ENCODE data around the gene RELT.
A peak's percentile ranks its signal among the peaks of the same experiment; 100 is the strongest.

Gene RELT

GRCh38 chr11:73376160-73376802 lies at the start of gene RELT:
RELT (plus strand) TSS chr11:73376399; CDS start chr11:73389137, 12,738 bp downstream.
- peak; percentile 96 for DNase-seq

GRCh38 chr11:73326929-73327811 lies 49.0 kb upstream of the RELT start:
- DNase-seq: no peak

GRCh38 chr11:73327812-73328364 lies 48.3 kb upstream of the RELT start:
- DNase-seq: no peak

DNA sequence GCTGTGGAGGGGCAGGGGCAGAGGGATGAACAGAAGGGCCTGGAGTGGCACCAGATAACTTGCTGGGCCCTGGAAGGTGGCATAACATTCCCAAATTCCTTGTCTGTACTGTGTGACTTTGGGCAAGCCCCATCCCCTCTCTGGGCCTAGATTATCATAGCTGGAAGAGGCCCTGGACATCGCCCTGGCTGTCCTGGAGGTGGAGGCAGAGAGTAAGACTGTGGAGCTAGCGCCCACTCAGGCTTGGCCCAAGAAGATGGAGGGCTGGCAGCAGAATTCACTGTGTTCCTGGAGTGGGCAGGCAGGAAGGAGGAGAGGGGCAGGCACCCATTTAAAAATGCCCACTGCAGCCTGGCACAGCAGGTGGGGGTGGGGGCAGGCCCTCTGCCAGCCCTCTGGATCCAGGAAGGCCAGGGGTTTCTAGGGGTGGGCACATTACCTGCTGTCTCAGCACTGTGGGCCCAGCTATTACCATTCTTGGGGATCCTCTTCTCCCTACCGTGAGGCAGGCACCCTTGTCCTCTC lies 45.6 kb upstream of the RELT start:
- no peak for DNase-seq

GRCh38 chr11:73331138-73331916 lies 44.9 kb upstream of the RELT start:
- DNase-seq: no peak

DNA sequence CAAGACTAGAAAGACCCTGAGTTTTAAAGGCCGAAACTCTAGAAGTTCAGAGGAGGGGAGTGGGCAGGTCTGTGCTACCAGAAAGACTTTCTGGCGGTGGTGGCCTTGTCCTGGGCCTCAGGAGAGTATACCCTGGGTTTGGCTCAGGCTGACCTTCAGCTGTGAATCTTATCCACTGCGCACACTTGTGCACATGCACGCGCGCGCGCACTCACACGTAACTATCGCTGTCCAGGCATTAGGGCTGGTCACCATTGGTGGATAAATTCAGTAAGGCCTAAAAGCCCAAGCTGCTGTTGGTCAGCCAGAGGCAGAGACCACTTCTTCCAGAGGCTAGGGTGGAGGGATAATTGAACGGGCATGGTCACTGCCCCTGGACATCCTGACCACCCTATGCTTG lies 43.0 kb upstream of the RELT start:
- no peak for DNase-seq

DNA sequence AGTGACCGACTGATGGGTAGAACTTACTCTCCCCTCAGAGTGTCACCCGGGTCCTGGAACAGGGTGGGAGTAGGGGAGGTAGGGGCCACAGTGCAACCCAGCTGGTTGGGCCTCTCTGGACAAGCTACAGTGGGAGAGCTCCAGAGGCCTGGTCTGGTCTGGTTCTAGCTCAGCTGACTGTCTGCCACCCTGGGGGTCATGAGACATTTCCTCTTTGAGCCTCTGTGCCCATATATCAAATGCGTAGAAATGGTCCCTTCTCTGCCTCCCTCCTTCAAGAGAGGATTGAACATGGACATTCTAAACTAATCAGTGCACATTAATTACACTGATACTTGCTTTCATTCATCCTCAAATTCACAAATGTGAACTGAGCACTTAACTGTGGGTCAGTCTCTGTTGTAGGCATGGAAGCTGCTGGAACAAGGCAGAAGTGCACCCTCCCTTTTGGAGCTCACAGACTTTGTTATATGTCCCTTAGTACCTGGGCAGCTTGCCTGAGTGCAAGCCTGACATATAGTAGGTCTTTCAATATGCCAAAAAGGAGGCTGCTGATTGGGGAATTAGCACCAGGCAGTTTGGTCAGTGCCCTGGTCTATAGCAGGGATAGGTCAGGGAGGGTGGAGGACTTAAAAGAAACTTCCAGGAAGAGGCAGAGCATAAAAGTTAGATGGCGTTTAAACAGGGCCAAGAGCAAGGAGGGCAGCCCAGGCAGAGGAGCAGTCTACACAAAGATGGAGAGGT lies 42.4 kb upstream of the RELT start:
- no peak for DNase-seq

DNA sequence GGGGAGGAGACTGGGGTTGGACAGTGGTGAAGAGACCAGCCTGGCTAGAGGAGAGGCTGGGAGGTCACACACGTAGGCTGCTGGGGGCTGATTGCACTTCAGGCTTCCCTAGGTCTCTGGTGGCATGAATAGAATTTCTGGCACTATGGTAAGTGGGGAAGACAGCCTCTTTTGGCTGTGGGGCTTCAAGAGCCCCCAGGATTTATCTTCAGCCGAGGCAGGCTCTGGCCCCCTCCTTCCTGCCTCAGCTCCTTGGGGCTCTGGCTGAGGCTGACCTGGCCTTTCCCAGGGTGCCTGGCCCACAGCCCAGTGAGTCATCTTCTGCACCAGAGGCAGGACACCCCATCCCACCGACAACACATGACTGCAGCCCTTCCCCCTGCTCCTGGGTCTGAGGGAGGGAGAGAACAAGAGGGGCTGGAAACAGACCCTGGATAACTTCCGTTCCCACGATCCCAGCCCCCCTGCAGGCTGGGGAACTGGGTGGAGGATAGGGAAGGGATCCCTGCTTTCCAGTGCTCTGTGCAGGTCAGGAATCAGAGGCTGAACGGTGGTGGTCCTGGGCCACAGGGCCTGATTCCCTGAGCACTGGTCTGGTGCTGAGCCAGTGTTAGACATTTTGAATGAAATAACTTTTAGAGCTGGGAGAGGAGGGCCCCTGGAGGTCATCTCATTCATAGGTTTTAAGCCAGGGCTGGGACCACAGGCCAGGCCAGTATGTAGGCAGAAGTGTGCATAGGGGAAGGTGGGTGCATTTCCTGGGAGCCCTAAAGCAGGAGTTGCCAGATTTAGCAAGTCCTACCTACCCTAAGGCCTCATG lies 41.6 kb upstream of the RELT start:
- no peak for DNase-seq

- peak; percentile 90 for DNase-seq
Observed at GRCh38 chr11:73335204-73335923, 40.8 kb upstream of the RELT start.

- DNase-seq: no peak
Observed at GRCh38 chr11:73337846-73338245, 38.4 kb upstream of the RELT start.

DNA sequence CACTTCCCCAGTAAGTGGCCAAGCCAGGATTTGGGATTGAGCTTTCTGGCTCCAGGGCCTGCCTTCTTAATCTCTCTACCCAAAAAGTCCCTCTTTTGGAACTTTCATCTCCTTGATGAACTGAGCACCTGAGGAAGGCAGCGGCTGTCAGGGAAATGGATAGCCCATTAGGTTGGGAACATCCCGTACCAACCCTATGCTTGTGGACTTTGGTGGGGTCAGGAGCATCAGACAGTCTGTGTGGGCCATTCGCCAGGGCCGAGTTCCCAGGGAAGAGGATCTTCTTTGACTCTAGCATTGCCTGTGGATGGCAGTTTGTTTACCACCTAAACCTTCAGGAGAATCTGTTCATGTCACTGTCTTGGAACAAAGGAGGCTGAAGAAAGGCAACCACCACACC lies 37.9 kb upstream of the RELT start:
- DNase-seq: no peak

GRCh38 chr11:73340164-73340563 lies 36.0 kb upstream of the RELT start:
- DNase-seq: no peak

DNA sequence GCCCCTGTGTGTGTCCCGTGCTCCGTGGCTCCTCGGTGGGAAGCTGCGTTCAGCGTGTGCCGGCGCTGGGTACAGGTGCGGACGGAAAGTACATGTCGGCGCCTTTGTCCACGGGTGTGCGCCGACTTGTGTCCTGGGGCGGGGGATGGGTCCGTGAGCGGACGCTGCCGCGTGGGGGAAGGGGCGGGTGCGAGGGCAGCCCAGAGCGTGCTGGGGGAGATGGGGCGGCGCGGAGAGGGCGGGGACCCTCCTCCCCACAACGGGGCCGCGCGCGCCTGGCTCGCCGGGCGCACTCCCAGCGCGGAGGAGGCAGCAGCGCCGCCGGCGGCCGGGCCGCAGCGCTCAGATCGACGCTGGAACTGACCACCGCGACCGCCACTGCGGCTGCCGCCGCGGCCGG lies 33.6 kb upstream of the RELT start:
- DNase-seq: peak; percentile 59

DNA sequence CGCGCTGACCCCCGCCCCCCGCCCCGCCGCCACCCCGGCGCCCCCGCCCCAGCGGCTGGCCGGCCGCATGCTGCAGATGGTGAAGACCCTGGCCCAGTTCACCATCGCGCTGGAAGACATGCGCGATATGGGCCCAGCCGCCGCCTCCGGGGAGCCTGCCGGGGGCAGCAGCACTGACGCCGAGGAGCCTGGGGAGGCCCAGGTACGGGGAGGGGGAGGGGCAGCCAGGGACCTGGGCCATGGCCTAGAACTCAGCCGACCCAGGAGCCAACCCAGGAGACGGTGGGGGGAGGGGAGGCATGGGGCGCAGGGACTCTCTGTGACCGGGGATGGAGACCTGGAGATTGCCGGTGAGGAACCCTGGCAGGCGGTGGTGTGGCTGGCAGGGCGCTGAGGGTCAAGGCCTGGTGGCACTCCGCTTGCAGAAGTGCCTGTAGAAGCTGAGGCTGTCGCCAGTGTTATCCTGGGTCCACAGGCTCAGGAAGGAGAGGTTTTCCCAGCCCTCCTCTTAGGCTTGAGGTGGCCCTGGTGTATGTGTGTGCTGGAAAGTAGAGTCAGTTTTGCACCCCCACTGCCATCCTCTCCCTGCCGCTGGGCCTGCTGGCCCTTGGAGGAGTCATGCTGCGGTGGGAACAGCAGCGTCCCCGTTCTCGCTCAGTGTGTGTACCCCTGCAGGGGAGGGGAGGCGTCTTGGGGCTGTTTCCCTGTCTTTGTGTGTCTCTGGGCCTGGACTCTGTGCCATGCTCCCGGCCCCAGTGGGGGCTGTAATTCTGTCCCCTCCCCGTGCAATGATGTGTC lies 32.9 kb upstream of the RELT start:
- no peak for DNase-seq

- DNase-seq: no peak
Observed at GRCh38 chr11:73344191-73344607, 32.0 kb upstream of the RELT start.

- no peak for DNase-seq
Observed at GRCh38 chr11:73345481-73346160, 30.6 kb upstream of the RELT start.

DNA sequence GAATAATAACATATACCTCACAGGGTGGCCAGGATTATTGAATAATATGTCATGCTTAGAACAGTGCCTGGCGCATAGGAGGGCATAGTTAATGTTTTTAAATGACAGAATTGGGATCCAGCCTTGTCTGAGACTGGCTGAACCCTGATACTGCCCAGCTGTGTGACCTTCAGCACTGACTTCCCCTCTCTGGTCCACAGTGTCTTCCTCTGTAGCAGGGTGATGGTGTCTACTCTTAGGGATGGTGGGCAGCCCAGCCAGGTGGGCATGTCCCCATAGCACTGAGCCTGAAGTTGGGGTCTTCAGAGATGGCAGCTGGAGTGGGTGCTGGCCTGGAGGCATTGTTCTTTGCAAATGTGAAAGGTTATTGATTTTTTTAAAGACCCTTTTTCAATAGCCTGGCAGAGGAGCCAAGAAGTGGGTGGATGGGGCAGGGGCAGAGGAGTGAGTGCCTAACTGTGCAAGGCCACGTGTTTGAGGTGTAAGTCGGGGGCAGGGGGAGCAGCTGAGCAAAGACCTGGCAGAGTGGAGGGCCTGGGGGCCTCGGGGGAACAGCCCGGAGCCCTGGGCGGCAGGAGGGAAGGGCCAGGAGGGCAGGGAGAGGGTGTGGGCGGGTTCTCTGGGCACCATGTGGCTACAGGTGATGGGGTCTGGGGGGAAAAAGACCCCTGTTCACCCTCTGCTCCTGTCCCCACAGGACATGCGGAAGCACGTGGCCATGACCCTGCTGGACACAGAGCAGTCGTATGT lies 29.8 kb upstream of the RELT start:
- no peak for DNase-seq

GRCh38 chr11:73347067-73347466 lies 29.1 kb upstream of the RELT start:
- no peak for DNase-seq
